ENCODE data around the gene NKPD1. TPM values are rescaled to one million over a fixed set of nuclear protein-coding genes. Genes with fewer than 3 reads are reported as not detected.

NKPD1 gene
- total and polyA plus RNA-seq, 10 of the 15 experiments (the other 5 are each of a cell fraction or from before 2014, with no cell fraction given): 0.05 to 0.18 (median 0.06) TPM; not detected in 7

DNA sequence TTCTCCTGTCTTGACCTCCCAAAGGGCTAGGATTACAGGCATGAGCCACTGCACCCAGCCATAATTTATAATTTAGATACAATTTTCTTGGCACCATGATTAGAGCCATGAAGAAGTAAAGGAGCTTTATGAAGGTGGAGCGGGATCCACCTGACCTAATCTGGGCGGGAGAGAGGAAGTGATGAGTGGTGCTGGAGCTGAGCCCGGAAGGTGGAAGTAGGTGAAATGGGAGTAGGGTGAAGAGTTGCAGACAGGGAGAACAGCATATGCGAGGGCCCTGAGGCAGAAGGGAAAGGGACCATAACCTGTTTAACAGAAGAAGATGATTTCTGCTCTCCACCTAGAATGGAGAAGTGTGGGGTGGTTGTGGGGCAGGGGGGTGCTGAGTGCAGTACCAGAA, 22.0 kb upstream of the NKPD1 start (continued):
- TF ChIP-seq CREB1 (IDR thresholded peaks at IDR 0.05; ENCODE audit: low read depth): no peak
- TF ChIP-seq SUPT20H (IDR thresholded peaks at IDR 0.05; ENCODE audit: borderline replicate concordance, control insufficient read depth, low read depth, low read length): no peak

DNA sequence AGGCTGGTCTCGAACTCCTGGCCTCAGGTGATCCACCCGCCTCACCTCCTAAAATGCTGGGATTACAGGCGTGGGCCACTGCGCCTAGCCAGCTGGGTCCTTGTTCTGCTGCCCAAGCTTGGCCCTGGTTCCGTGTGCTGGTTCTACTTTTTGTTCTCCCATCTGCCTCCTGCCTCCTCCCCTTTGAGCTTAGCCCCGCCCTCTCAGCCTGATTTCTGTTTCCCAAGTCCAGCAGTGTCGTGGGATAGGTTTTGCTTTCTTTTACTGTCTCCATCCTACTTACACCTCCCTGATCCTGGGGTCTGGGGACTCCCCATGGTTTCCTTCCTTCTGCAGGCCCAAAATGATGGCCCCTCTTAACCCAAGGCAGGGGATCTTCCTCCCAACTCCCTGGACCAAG, 20.2 kb upstream of the NKPD1 start:
- no peak for DNase-seq (ENCODE audit: low read depth, low spot score)
- in situ Hi-C loops (cut with MboI) (no loop called here), intact Hi-C loops (cut with micrococcal nuclease; ENCODE audit: unreplicated experiment) (loop anchor here (10.0 kb wide), 1 partner anchor 166 kb away; no protein-coding TSS in a partner anchor)
- H3K4me3 ChIP-seq: peak overlapping the region; percentile 86; the same call in 1 of the 2 replicates
- ChIA-PET CTCF (interaction anchor here (0.6 to 1.1 kb wide), 2 partner anchors 13 to 157 kb away, joined by 4 to 5 read pairs; no protein-coding TSS in a partner anchor), SMC1A (ENCODE audit: uncharacterized antibody, unreplicated experiment) (interaction anchor here (0.9 to 1.3 kb wide), 2 partner anchors 16 to 54 kb away, joined by 3 to 4 read pairs; no protein-coding TSS in a partner anchor), RAD21 (ENCODE audit: unreplicated experiment) (no interaction called here), POLR2A (interaction anchor here (0.7 to 1.4 kb wide), 2 partner anchors 23 to 70 kb away, joined by 4 to 7 read pairs; no protein-coding TSS in a partner anchor)
- H2AFZ ChIP-seq (ENCODE audit: control insufficient read depth, low read depth, low read length): no peak overlapping the region
- H3K4me2 ChIP-seq (ENCODE audit: control insufficient read depth, insufficient read depth): peak overlapping the region; percentile 88
- no peak for ATAC-seq
- H3K9ac ChIP-seq (ENCODE audit: control insufficient read depth, insufficient read depth, low read length): no peak overlapping the region
- BruUV-seq (replicated peaks): no TSS peak
- H3K36me3 ChIP-seq (ENCODE audit: control insufficient read depth in 2 of 2, insufficient read depth in 2 of 2, low read length in 1 of 2): peaks cover 0 to 6% of the 10 kb centered on the region in 2 experiments; a peak in 2 of 4 replicates
- no peaks in the 10 kb centered on the region for H3K9me3 ChIP-seq (replicated peaks; ENCODE audit: control insufficient read depth, insufficient read depth, low read length)
- no peak for FAIRE-seq
- H3K27me3 ChIP-seq (replicated peaks in 1 of 2; ENCODE audit: control insufficient read depth in 2 of 2, insufficient read depth in 2 of 2, low read length in 1 of 2): no peaks in the 10 kb centered on the region
- H3K27ac ChIP-seq (ENCODE audit: control insufficient read depth, insufficient read depth): peak overlapping the region; percentile 39; the same call in 1 of the 2 replicates
- 100% methylated on average over 7 of the region's 7 CpGs for WGBS (ENCODE audit: insufficient coverage, insufficient replicate concordance, low lambda C conversion rate, missing lambda C conversion rate)
- H3K4me1 ChIP-seq (ENCODE audit: control insufficient read depth, insufficient read depth, low read length): peaks cover 17% of the 10 kb centered on the region
- H4K20me1 ChIP-seq (ENCODE audit: control insufficient read depth, insufficient read depth): no peaks in the 10 kb centered on the region
- no peak for TF ChIP-seq CBX3 (IDR thresholded peaks at IDR 0.05; ENCODE audit: borderline replicate concordance, low read depth)
- no peak for TF ChIP-seq ZSCAN29 (IDR thresholded peaks at IDR 0.05)
- TF ChIP-seq, protein P1, sequence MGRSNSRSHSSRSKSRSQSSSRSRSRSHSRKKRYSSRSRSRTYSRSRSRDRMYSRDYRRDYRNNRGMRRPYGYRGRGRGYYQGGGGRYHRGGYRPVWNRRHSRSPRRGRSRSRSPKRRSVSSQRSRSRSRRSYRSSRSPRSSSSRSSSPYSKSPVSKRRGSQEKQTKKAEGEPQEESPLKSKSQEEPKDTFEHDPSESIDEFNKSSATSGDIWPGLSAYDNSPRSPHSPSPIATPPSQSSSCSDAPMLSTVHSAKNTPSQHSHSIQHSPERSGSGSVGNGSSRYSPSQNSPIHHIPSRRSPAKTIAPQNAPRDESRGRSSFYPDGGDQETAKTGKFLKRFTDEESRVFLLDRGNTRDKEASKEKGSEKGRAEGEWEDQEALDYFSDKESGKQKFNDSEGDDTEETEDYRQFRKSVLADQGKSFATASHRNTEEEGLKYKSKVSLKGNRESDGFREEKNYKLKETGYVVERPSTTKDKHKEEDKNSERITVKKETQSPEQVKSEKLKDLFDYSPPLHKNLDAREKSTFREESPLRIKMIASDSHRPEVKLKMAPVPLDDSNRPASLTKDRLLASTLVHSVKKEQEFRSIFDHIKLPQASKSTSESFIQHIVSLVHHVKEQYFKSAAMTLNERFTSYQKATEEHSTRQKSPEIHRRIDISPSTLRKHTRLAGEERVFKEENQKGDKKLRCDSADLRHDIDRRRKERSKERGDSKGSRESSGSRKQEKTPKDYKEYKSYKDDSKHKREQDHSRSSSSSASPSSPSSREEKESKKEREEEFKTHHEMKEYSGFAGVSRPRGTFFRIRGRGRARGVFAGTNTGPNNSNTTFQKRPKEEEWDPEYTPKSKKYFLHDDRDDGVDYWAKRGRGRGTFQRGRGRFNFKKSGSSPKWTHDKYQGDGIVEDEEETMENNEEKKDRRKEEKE (IDR thresholded peaks at IDR 0.05): no peak
- TF ChIP-seq PML (IDR thresholded peaks at IDR 0.05; ENCODE audit: low read length): no peak
- no peak for TF ChIP-seq ZNF217 (IDR thresholded peaks at IDR 0.05)
- no peak for TF ChIP-seq FOXK2 (IDR thresholded peaks at IDR 0.05)
- TF ChIP-seq RB1 (IDR thresholded peaks at IDR 0.05; ENCODE audit: borderline replicate concordance): no peak
- no peak for TF ChIP-seq SREBF1 (IDR thresholded peaks at IDR 0.05; ENCODE audit: low read length)
- no peak for TF ChIP-seq CBX5 (IDR thresholded peaks at IDR 0.05; ENCODE audit: low read depth)
- TF ChIP-seq POLR2AphosphoS5 (IDR thresholded peaks at IDR 0.05; ENCODE audit: low read length): no peak
- no peak for TF ChIP-seq HDAC6 (IDR thresholded peaks at IDR 0.05; ENCODE audit: unreplicated experiment)
- TF ChIP-seq MEF2A (IDR thresholded peaks at IDR 0.05; ENCODE audit: insufficient read depth, low read depth, low read length): no peak
- H3K79me2 ChIP-seq (ENCODE audit: control insufficient read depth, insufficient read depth, low read length): peaks cover 39% of the 10 kb centered on the region
